Inflammatory macrophage treated with lipopolysaccharide for 1 hour (primary cell): ENCODE results near the gene TMEM181.
"Not testable (repeated sequence)": the region's sequence is repeated elsewhere in the genome, so short reads cannot be mapped to it uniquely, and the experiment has no call there.

ENCODE experiments used
- DNase-seq, 2 donors: peaks; one replicate each; pipeline ENCODE4 v3.0.0-alpha.2; 2020 to 2022

Gene TMEM181, protein sequence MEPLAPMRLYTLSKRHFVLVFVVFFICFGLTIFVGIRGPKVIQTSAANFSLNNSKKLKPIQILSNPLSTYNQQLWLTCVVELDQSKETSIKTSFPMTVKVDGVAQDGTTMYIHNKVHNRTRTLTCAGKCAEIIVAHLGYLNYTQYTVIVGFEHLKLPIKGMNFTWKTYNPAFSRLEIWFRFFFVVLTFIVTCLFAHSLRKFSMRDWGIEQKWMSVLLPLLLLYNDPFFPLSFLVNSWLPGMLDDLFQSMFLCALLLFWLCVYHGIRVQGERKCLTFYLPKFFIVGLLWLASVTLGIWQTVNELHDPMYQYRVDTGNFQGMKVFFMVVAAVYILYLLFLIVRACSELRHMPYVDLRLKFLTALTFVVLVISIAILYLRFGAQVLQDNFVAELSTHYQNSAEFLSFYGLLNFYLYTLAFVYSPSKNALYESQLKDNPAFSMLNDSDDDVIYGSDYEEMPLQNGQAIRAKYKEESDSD

DNA sequence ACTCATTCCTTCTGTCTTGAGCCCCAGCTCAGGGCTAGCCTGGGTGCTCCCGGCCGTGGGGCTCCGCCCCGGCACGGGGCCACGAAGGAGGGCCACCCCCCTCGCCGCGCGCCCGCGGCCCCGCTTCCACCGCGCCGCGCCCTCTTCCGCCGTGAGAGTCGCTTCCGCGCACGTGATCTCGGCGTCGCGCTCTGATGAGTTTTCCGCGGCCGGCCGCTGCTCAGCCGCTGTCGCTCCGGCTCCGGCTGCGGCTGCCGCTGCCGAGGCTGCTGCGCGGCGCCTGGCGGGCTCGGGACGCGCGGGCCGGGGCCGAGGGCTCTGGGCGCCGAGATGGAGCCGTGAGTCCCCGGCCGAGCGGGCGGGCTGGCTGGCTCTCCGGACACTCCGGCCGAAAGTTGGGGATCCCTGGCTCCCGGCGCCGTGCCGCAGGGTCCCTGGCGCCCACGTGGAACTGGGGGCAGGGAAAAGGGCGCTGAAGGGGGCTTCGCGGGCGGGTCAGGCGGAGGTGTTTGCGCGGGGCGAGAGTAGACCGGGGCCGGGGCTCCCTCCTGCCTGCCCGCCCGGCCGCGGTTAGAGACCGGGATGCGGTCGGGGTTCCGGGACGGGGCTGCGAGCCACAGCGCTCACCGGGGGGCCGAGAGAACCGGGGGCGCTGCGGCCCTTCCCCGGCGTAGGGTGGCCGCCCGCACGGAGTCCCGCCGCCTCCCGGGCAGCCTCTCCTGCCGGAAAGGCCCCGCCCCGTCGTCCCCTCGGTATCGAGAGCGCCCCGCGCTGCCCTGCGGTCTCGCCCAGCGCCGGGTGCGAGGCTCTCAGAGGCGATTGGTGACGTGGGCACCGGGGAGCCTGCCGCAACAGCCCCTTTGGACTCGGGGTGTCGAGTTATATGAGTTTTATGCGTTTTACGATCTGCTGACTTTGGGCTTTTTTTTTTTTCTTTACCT lies at the start of gene TMEM181:
TMEM181 (plus strand) TSS at position 197 of the 941 bp plus-strand sequence; CDS start at position 331, 134 bp downstream.
- DNase-seq, result peak; percentile 81 to 88

DNA sequence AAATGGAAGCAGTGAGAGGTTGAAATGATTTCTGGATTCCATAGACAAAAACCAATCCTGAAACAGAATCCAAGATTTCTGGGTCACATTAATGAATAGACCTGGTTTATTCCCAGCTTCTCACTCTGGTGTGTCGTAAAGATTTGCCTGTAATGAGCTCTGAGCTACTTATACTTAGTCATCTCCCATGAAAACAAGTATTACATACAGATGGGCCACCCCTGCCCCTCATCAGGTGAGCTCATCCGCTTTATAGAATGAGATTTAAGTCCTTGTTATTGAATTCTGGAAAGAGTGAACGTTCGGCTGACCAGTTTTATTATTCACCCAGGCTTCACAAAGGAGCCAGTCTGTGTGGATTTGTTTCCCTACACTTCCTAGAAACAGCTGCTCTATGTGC lies 47.1 kb upstream of the TMEM181 start:
- DNase-seq, result no peak

DNA sequence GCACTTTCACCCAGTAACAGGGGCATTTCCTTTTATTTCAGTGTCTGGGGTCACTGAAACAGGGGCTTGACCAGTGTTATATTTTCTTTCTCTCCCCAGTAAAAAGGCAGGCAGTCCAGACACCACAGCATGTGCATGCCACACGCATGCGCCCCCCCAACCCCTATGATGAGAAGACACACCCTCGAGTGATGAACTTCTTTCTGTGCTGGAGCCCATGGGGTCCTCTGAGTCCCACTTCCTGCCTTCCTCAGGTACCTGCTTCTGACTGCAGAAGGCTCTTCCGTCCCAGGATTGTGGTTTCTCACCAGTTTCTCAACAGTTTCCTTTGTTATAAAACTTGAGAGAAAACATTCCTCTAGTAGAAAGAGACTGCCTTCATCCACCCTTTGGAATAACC lies 45.7 kb upstream of the TMEM181 start:
- DNase-seq, result no peak

DNA sequence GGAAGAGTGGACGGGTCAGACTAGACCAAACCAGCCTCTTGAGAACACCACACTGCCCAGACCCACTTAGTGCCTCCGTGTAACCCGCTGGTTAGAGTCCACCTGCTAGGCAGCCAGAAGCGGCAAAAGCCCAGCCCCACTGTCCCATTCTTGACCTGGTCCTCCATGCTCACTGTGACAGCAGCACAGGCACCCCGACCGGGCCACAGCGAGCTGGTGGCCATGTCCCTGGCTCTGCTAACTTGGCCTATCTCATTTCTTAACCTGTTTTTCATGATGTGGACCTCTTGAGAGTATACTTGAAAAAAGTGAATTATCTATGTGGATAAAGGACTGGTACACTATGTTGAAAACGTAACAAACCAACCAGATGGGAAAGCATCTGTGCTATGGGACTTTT lies 44.9 kb upstream of the TMEM181 start:
- no peak for DNase-seq

DNA sequence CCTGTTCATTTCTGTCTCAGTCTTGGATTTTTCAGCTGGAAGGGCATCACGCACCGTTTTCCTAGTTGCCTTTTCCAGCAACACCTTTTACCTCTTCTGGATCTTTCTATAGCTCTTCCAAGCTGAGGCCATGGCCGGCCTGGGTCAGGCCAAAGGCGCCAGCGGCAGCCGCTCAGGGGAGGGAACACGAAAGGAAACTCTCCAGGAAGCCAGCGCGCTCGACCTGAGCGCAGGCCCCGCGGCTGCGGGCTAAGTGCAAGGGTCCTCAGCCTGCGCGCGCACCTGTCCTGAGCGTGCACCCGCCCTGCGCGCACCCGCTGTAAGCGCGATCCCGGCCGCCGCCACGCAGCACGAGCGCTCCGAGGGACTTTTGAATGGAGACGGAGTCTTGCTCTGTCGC lies 43.8 kb upstream of the TMEM181 start:
- no peak for DNase-seq

DNA sequence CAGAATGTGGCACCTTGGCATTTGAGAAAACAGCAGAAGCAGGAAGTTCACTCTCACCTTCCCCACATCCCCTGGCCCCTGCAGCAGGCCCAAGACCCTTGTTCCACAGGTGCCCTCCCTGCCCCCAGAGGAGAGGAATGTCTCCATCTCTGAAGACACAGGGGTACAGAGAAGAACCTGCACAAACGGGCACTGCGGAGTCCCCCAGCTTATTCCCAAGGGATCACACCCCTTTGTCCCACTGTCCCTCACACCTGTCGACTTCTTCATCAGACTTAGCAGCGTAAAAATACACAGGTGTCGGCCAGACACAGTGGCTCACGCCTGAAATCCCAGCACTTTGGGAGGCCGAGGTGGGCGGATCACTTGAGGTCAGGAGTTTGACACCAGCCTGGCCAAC lies 42.9 kb upstream of the TMEM181 start:
- no peak for DNase-seq

DNA sequence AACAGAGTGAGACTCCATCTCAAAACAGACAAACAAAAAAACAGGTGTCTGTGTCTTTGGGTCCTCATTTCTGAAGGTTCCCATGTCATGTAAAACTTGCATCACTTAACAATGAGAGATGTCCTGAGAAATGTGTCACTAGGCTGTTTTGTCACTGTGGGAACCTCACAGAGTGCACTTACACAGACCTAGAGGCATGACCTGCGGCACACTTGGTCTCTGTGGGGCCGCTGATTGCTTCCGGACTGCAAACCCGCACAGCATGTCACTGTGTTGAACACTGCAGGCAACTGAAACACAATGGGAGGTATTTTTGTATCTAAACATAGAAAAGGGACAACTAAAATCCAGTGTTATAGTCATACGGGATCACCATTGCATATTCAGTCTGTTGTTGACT lies 42.3 kb upstream of the TMEM181 start:
- DNase-seq, result no peak

DNA sequence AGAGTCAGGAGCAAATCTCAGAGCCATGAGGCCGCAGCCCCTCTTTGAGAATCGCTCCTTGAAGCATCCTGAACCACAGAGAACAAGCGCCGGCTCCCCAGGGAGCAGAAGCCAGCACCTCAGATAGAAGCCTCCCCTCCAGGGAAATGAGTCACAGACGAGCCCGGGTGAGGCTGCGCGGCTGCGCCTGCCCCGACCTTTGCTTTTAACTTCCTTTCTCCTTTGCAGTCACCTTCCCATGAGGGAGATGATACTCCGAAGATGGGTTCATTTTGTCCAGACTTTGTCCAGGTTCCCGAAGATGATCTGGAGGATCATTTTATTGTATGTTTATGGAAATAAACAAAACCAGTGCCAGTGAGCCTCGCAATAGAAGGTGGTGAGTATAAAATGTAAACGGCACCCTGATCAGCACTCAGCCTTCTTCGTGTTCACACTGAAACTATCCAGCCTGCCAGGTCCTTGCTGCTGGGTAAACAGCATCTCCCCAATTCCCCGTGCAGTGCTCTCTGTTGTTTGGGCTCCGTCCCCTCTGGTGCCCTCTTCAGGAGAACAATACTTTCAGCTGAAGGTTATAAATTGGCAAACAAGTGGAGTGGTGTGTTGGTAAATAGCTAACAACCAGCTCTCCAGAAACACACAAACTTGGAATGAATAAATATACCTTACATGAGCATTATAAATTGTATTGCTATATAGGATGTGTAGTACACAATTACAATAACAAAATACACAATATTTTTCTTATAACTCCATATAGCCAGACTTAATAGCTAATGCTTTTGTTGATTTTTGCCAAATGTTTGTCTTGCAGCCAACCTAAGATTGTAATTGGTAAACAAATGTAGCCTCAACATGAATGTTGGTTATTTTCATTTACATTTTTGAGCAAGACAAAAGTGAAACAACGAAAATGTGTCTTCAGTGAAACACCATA lies 41.4 kb upstream of the TMEM181 start:
- peak; percentile 35 to 44 for DNase-seq

DNA sequence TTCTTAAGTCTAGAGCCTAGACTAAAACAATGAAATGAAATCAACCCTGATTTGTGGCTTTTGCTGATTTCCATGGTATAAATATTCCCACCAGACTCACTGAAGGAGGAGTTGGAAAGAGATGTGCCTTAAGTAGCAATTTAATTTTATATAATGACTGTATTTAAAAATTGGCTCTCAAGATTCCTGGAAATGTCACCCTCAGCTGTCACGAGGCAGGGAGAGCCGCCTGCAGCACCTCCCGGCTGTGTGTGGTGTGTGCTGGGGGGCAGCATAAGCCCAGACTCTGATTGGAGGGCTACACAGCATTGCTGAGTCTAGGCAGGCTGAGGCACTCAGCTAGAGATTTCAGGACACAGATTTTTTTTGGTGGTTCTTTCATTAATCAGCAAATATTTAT lies 40.6 kb upstream of the TMEM181 start:
- no peak for DNase-seq

GRCh38 chr6:158519761-158520160 lies 40.1 kb upstream of the TMEM181 start:
- no peak for DNase-seq

GRCh38 chr6:158520975-158521374 lies 38.9 kb upstream of the TMEM181 start:
- not testable (repeated sequence) for DNase-seq

DNA sequence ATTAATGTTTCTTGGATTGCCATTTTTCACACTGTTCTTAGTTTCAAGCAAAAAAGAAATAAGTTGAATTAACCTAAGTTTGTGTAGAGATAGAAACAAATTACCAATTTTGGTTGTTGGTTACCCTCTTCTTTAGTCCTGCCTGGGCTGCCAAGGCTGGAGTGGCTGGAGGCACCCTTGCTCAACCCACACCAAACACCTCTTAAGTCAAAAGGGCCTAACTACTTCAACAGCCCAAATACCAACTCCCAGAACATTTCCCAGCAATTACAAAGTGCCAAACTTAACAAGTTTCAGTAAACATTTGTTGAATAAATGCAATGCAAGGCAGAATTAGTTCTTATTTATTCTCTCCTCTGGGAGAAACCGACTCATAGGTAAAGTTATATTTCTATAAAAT lies 38.1 kb upstream of the TMEM181 start:
- no peak for DNase-seq

GRCh38 chr6:158522616-158523015 lies 37.3 kb upstream of the TMEM181 start:
- no peak for DNase-seq

GRCh38 chr6:158524311-158524710 lies 35.6 kb upstream of the TMEM181 start:
- no peak for DNase-seq

- DNase-seq, result not testable (repeated sequence)
Observed at GRCh38 chr6:158527858-158528257, 32.0 kb upstream of the TMEM181 start.

DNA sequence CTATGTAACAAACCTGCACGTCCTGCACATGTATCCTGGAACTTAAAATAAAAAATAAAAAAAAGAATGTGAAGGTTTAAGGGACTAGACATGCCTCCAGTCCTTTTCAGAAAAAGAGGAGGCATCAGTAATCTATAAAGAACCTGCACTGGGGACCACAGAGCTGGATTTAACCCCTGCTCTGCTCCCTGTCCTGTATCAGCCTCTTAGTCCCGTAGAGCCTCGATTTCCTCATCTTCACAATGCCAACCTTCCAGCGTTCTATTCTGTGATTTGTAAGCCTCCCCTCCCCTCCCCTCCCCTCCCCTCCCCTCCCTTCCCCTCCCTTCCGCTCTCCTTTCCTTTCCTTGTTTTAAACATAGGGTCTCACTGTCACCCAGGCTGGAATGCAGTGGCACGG lies 31.1 kb upstream of the TMEM181 start:
- DNase-seq, result no peak

DNA sequence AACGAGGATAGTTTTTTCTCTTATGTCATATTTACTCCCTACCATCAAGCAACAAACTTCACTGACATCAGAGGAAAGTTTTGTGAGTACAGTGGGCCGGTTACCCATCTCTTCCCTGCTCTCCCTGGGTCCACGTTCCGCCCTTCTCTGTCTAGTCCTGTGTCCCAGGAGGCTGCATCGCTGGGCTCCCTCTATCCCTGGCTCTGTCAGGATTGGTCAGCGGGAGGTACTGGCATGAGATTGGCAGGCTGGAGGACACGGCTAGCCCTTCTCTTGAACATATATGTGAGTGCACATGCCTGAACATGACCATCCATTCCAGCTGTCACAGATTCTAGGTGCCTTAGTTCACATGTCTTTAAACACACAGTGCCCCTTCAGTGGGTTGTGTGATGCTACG lies 30.3 kb upstream of the TMEM181 start:
- DNase-seq, result no peak

DNA sequence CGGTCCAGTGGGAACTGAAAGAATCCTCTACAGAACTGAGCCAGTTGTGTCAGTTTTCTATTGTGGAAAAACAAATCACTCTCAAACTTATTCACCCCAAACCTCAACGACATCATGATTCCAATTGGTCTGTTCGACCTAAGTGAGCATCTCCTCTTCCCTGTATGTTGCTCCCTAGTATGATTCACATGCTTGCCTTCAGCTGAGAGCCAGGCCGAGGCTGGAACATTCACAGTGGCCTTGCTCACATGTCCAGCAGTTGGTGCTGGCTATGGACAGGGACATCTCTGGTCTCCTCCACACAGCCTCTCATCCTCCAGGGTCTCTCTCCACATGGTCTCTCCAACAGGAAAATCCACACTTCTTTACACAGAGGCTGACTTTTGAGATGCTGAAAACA lies 28.3 kb upstream of the TMEM181 start:
- DNase-seq, result no peak

GRCh38 chr6:158531970-158532369 lies 27.9 kb upstream of the TMEM181 start:
- DNase-seq, result no peak

GRCh38 chr6:158536084-158536890 lies 23.6 kb upstream of the TMEM181 start:
- peak; percentile 74 to 88 for DNase-seq
